OCI-LY1 (cell line): ENCODE results near the gene GET3.

Experiments
- H2AFZ ChIP-seq: fragments of 200-600 bp; sonication (generic), shearing (Covaris generic); 2 replicates; pipeline ENCODE4 v1.6.0; 2014; ENCODE audit warnings: antibody characterized with exemption, mild to moderate bottlenecking, low read length
- H3F3A ChIP-seq: fragments of 200-600 bp; sonication (generic), shearing (Covaris generic); 2 replicates; pipeline ENCODE4 v1.6.0; 2014; ENCODE audit warnings: mild to moderate bottlenecking, antibody characterized with exemption, low read length, moderate library complexity; ENCODE audit not compliant: insufficient read depth
- H3K27ac ChIP-seq: fragments of 200-600 bp; sonication (generic); 2 replicates; pipeline ENCODE4 v1.5.1; 2014; ENCODE audit warnings: low read length, mixed run types, mild to moderate bottlenecking, low read depth; ENCODE audit not compliant: poor library complexity, severe bottlenecking
- H3K27me3 ChIP-seq: fragments of 200-600 bp; sonication (generic); 2 replicates; pipeline ENCODE4 v1.6.0; 2014; ENCODE audit warnings: antibody characterized with exemption, mild to moderate bottlenecking, low read length, moderate library complexity; ENCODE audit not compliant: insufficient read depth
- H3K36me3 ChIP-seq: fragments of 200-600 bp; sonication (generic); 2 replicates; pipeline ENCODE4 v1.6.1; 2014; ENCODE audit warnings: mild to moderate bottlenecking, antibody characterized with exemption, low read length, moderate library complexity, mixed read lengths; ENCODE audit not compliant: insufficient read depth
- H3K4me1 ChIP-seq: fragments of 200-600 bp; sonication (generic); 2 replicates; pipeline ENCODE4 v1.5.1; 2014; ENCODE audit warnings: mild to moderate bottlenecking, low read length, moderate library complexity; ENCODE audit not compliant: insufficient read depth, severe bottlenecking
- H3K4me2 ChIP-seq: fragments of 200-600 bp; sonication (generic), shearing (Covaris generic); 2 replicates; pipeline ENCODE4 v1.6.1; 2014; ENCODE audit warnings: low read length
- H3K4me3 ChIP-seq: fragments of 200-600 bp; sonication (generic); 2 replicates; pipeline ENCODE4 v1.5.1; 2014; ENCODE audit warnings: low read length, low read depth, mild to moderate bottlenecking, mixed read lengths; ENCODE audit not compliant: poor library complexity, severe bottlenecking
- H3K79me2 ChIP-seq: fragments of 200-600 bp; shearing (Covaris generic); 2 replicates; pipeline ENCODE4 v1.6.1; 2016; ENCODE audit warnings: mixed run types, low read length, mixed read lengths; ENCODE audit not compliant: insufficient read depth
- H3K9ac ChIP-seq: fragments of 200-600 bp; sonication (generic), shearing (Covaris generic); 2 replicates; pipeline ENCODE4 v1.6.1; 2014; ENCODE audit warnings: mild to moderate bottlenecking, low read length, mixed read lengths
- H3K9me2 ChIP-seq: fragments of 200-600 bp; sonication (generic), shearing (Covaris generic); 2 replicates; pipeline ENCODE4 v1.6.1; 2014; ENCODE audit warnings: low read depth, mild to moderate bottlenecking, low read length, mixed read lengths
- H3K9me3 ChIP-seq: fragments of 200-600 bp; shearing (Covaris generic); 2 replicates; pipeline ENCODE4 v1.6.1; 2014; ENCODE audit warnings: low read length, mixed read lengths
- H4K20me1 ChIP-seq: fragments of 200-600 bp; sonication (generic), shearing (Covaris generic); 2 replicates; pipeline ENCODE4 v1.6.0; 2016; ENCODE audit warnings: mild to moderate bottlenecking, low read length; ENCODE audit not compliant: insufficient read depth
- CTCF ChIP-seq: fragments of 200-600 bp; sonication (generic), shearing (Covaris generic); IDR thresholded peaks from 2 replicates; pipeline ENCODE4 v1.5.1; 2017; ENCODE audit warnings: mild to moderate bottlenecking, antibody characterized with exemption, low read length, moderate library complexity, mixed read lengths
- EZH2 ChIP-seq: fragments of 200-600 bp; sonication (generic), shearing (Covaris generic); IDR thresholded peaks from 2 replicates; pipeline ENCODE4 v1.8.0; 2017; ENCODE audit warnings: borderline replicate concordance, mixed run types, mild to moderate bottlenecking, antibody characterized with exemption, low read length, moderate library complexity, mixed read lengths

GET3 gene

GRCh38 chr19:12774588-12775555 lies 37.6 kb downstream of the GET3 start, which contains the start of gene HOOK2:
Gene HOOK2 (minus strand): TSS chr19:12775552. CDS start chr19:12775449, 103 bp downstream.
- no peaks in the 10 kb centered on the region for H4K20me1 ChIP-seq
- H2AFZ ChIP-seq: no peak within 1 kb of the TSS
- H3K4me3 ChIP-seq: peak within 1 kb of the TSS; percentile 63
- peak within 1 kb of the TSS; percentile 77 for H3K4me2 ChIP-seq
- H3K27me3 ChIP-seq: no peaks in the 10 kb centered on the region
- TF ChIP-seq CTCF (no peak), EZH2 (no peak)
- H3K79me2 ChIP-seq: no peaks in the 10 kb centered on the region
- H3K9me2 ChIP-seq: no peaks in the 10 kb centered on the region
- no peaks in the 10 kb centered on the region for H3K9me3 ChIP-seq
- peak within 1 kb of the TSS; percentile 18 for H3K27ac ChIP-seq
- peak within 1 kb of the TSS; percentile 61 for H3K9ac ChIP-seq
- H3K36me3 ChIP-seq: no peaks in the 10 kb centered on the region
- H3K4me1 ChIP-seq: peaks cover 34% of the 10 kb centered on the region
- peaks cover 7% of the 10 kb centered on the region; the same call in 1 of the 2 replicates for H3F3A ChIP-seq

- Histone ChIP-seq H3K27ac (no peak overlapping the region), H3K9ac (peak overlapping the region; percentile 63)
Observed at GRCh38 chr19:12777217-12778016, 40.1 kb downstream of the GET3 start.

More at GRCh38 chr19:12777217-12778016, 40.1 kb downstream of the GET3 start:
- H2AFZ ChIP-seq: no peak overlapping the region
- H3K36me3 ChIP-seq: no peaks in the 10 kb centered on the region
- TF ChIP-seq CTCF (peak; percentile 96), EZH2 (no peak)
- H3F3A ChIP-seq: peaks cover 7% of the 10 kb centered on the region; the same call in 1 of the 2 replicates
- no peaks in the 10 kb centered on the region for H3K27me3 ChIP-seq
- H3K4me1 ChIP-seq: peaks cover 39% of the 10 kb centered on the region
- H3K9me3 ChIP-seq: no peaks in the 10 kb centered on the region
- H3K4me3 ChIP-seq: peak overlapping the region; percentile 61
- H3K79me2 ChIP-seq: no peaks in the 10 kb centered on the region
- no peaks in the 10 kb centered on the region for H4K20me1 ChIP-seq
- peak overlapping the region; percentile 80 for H3K4me2 ChIP-seq
- no peaks in the 10 kb centered on the region for H3K9me2 ChIP-seq
